MCF 10A (cell line): ENCODE results near the gene TRANK1. TPM values are rescaled to one million over a fixed set of nuclear protein-coding genes. Genes with fewer than 3 reads are reported as not detected.

ENCODE experiments used
- BruUV-seq: library from RNA; stranded (reverse); fragments of 400-500 nt; replicated peaks from 2 replicates; lab custom pipeline; 2021; lab: Mats Ljungman, UMichigan
- CTCF ChIA-PET: fragments of 300-600 bp; sonication (Branson Sonifier 250); formaldehyde crosslinking; extraction: SDS; loops from one replicate; lab custom pipeline; 2021; ENCODE audit warnings: antibody characterized with exemption, inconsistent platforms; lab: Yijun Ruan, JAX
- POLR2A ChIA-PET: fragments of 300-600, 350-650 bp; sonication (Branson Sonifier 250); formaldehyde crosslinking; extraction: SDS; loops from one replicate; lab custom pipeline; 2020; ENCODE audit warnings: antibody characterized with exemption, inconsistent platforms; lab: Yijun Ruan, JAX
- DNase-seq: peaks from one replicate; pipeline ENCODE4 v3.0.0-alpha.2; 2018; ENCODE audit not compliant: unreplicated experiment
- H3K27ac Mint-ChIP-seq: one replicate; pipeline ENCODE4 v1.8.0; 2022; ENCODE audit warnings: mild to moderate bottlenecking, low read depth, mixed read lengths; ENCODE audit not compliant: unreplicated experiment
- H3K27me3 Mint-ChIP-seq: one replicate; pipeline ENCODE4 v1.8.0; 2022; ENCODE audit warnings: mixed read lengths; ENCODE audit not compliant: insufficient read depth, unreplicated experiment
- H3K36me3 Mint-ChIP-seq: one replicate; pipeline ENCODE4 v1.8.0; 2022; ENCODE audit warnings: mild to moderate bottlenecking, moderate library complexity, mixed read lengths; ENCODE audit not compliant: insufficient read depth, unreplicated experiment
- H3K4me1 Mint-ChIP-seq: one replicate; pipeline ENCODE4 v1.8.0; 2022; ENCODE audit warnings: mixed read lengths; ENCODE audit not compliant: insufficient read depth, unreplicated experiment
- H3K4me3 Mint-ChIP-seq: one replicate; pipeline ENCODE4 v1.8.0; 2022; ENCODE audit warnings: mild to moderate bottlenecking, moderate library complexity, mixed read lengths; ENCODE audit not compliant: unreplicated experiment
- H3K9me3 Mint-ChIP-seq: one replicate; pipeline ENCODE4 v1.8.0; 2022; ENCODE audit warnings: mixed read lengths; ENCODE audit not compliant: unreplicated experiment
- intact Hi-C: fragments of 100-400 bp; cut with micrococcal nuclease; formaldehyde crosslinking; loops from 2 replicates; pipeline ENCODE4 v1.14.1; 2022
- total RNA-seq: library from RNA; stranded (reverse); gene quantifications from 2 replicates; pipeline ENCODE4 v1.2.3, GENCODE V29; 2022
- TF ChIP-seq, protein P1 (sequence below): fragments of 200-600 bp; IDR thresholded peaks from one replicate; pipeline ENCODE4 v1.8.0; 2022; ENCODE audit warnings: antibody characterized with exemption, mild to moderate bottlenecking; ENCODE audit not compliant: unreplicated experiment

Gene TRANK1
- total RNA-seq, 1 experiment from 2014 or later = 4.7 TPM

DNA sequence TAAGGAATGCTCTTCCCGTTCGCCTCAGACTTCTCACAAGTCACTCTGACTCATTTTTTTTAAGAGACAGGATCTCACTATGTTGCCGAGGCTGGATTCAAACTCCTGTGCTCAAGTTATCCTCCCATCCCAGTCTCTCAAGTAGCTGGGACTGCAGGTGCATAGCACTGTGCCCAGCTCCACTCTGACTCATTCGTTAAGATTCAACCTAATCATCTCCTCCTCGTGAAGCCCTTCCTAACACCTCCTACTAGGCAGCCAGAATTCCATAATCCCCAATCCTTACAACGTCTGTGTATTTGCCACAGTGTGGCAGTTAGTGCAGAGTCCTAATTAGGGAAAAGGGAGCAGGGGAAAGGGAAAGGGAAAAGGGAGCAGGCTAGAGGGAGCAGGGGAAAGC is 154.1 kb downstream of the TRANK1 start:
- Mint-ChIP-seq H3K27me3 (peaks cover 26% of the 10 kb centered on the region), H3K36me3 (no peaks in the 10 kb centered on the region), H3K4me3 (no peak overlapping the region), H3K27ac (no peak overlapping the region), H3K9me3 (no peaks in the 10 kb centered on the region), H3K4me1 (no peaks in the 10 kb centered on the region)
- no TSS peak for BruUV-seq
- DNase-seq = no peak
- CTCF ChIA-PET = interaction anchor here (0.7 to 5.0 kb wide), 6 partner anchors 9 to 428 kb away, joined by 3 to 69 read pairs (median 4); no protein-coding TSS in a partner anchor
- POLR2A ChIA-PET = interaction anchor here (0.7 kb wide), 1 partner anchor 11 kb away, joined by 3 read pairs; no protein-coding TSS in a partner anchor
- intact Hi-C loops = no loop called here
- TF ChIP-seq, protein P1, sequence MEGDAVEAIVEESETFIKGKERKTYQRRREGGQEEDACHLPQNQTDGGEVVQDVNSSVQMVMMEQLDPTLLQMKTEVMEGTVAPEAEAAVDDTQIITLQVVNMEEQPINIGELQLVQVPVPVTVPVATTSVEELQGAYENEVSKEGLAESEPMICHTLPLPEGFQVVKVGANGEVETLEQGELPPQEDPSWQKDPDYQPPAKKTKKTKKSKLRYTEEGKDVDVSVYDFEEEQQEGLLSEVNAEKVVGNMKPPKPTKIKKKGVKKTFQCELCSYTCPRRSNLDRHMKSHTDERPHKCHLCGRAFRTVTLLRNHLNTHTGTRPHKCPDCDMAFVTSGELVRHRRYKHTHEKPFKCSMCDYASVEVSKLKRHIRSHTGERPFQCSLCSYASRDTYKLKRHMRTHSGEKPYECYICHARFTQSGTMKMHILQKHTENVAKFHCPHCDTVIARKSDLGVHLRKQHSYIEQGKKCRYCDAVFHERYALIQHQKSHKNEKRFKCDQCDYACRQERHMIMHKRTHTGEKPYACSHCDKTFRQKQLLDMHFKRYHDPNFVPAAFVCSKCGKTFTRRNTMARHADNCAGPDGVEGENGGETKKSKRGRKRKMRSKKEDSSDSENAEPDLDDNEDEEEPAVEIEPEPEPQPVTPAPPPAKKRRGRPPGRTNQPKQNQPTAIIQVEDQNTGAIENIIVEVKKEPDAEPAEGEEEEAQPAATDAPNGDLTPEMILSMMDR = no peak

DNA sequence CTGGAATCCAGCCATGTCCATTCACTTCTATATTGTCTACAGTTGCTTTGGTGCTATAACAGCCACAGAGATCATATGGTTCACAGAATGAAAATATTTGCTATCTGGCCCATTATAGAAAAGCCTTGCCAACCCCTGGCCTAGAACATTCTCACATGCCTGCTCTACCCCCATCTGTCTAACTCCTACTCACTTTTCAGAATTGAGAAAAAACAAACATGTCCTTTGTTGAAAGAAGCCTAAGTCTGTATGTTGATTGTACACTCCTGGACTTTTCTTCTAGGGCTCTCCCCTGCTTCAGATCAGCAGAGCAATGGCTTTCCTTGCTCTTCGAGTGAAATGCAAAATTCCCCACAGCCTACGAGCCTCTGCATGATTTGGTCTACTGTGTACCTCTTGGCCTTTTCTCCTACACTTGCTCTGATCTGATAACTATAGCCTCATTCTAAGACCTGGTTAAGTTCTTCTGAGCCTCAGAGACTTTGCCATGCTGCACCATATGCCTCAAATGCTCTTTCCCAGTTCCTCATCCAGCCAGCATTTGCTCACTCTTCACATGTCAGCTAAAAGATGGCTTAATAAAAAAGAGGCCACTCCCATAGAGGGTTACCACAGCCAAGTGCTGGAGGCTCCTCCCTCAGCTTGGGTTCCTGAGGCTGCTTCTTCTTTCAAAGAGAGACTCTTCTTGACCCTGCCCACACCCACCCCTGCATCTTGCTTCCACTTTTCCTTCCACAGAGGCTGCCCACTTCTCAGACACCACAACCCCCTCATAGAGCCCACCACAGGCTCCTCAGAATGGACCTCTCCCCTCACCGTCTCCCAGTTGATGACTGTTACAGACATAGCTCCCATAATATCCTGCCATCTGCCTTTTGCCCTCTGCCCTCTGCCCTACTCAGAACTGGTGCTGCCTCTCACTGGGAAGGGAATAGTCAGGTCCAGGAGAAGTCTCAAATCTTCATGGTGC is 157.6 kb downstream of the TRANK1 start:
- intact Hi-C loops = no loop called here
- no peaks in the 10 kb centered on the region for H3K4me1 Mint-ChIP-seq
- H3K36me3 Mint-ChIP-seq = no peaks in the 10 kb centered on the region
- H3K4me3 Mint-ChIP-seq = no peak overlapping the region
- H3K27me3 Mint-ChIP-seq = peaks cover 36% of the 10 kb centered on the region
- TF ChIP-seq, protein P1 = no peak
- no peak for DNase-seq
- BruUV-seq = no TSS peak
- no peaks in the 10 kb centered on the region for H3K9me3 Mint-ChIP-seq
- H3K27ac Mint-ChIP-seq = no peak overlapping the region
- POLR2A ChIA-PET = no interaction called here
- CTCF ChIA-PET = interaction anchor here (1.4 kb wide), 1 partner anchor 58 kb away, joined by 4 read pairs; no protein-coding TSS in a partner anchor

DNA sequence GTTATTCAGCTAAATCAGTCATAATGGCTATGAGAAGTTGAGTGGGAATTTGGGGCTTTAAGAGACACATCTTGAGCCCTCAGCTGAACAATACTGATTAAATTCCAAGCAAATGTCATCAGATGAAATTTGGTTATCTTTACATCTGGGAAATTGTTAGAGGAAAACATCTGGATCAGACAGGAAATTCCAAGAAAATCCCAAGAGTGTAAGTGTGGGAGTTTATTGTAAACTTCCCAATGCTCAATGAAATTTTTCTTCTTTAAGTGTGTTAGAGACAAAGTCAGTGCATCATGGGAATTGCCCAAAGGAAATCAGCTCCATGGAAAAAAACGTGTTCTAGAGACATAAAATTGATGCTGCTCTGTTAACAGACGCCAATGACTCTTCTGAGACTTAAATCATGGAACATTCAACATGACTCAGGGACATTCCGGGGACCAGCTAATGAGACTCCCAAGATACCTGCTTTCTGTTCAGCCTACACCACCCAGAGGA is 160.7 kb downstream of the TRANK1 start:
- no peak overlapping the region for H3K27ac Mint-ChIP-seq
- CTCF ChIA-PET = interaction anchor here (0.5 to 2.5 kb wide), 5 partner anchors 33 to 174 kb away, joined by 3 to 12 read pairs (median 4); no protein-coding TSS in a partner anchor
- H3K4me3 Mint-ChIP-seq = no peak overlapping the region
- TF ChIP-seq, protein P1 = no peak
- H3K4me1 Mint-ChIP-seq = no peaks in the 10 kb centered on the region
- DNase-seq = no peak
- H3K36me3 Mint-ChIP-seq = no peaks in the 10 kb centered on the region
- intact Hi-C loops = no loop called here
- BruUV-seq = no TSS peak
- H3K27me3 Mint-ChIP-seq = peaks cover 21% of the 10 kb centered on the region
- H3K9me3 Mint-ChIP-seq = no peaks in the 10 kb centered on the region
- POLR2A ChIA-PET = interaction anchor here (0.6 kb wide), 1 partner anchor 437 kb away, joined by 3 read pairs; no protein-coding TSS in a partner anchor
